ENCODE results near the gene ALKBH3. TPM values are rescaled to one million over a fixed set of nuclear protein-coding genes. Genes with fewer than 3 reads are reported as not detected.

Gene ALKBH3
- polyA plus RNA-seq, 10 donors: 19.0 to 24.7 (median 21.8) TPM

DNA sequence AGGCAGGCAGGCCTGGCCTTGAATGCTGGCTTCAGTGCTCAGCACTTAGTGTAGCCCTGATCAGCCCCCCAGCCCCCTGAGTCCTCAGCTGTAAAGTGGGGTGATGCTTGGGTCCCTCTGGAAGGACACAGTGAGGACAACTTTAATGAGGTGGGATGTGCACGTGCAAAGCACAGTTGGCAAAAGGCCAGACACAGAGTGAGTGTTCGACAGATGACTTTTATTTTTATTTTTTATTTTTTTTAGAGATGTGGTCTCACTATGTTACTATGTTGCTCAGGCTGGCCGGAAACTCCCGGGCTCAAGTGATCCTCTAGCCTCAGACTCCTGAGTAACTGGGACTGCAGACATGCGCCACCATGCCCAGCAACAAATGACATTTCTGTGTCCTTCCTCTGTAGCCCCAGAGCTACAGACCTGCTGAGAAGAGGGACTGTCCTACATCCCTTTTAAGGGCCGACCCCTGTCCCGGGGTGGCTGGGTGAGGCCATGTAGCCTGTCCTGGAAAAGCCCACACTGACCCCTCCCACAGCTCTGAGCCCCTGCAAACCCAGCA lies 54.9 kb downstream of the ALKBH3 start:
- peak in 1 of 3 donors; percentile 37 for DNase-seq

DNA sequence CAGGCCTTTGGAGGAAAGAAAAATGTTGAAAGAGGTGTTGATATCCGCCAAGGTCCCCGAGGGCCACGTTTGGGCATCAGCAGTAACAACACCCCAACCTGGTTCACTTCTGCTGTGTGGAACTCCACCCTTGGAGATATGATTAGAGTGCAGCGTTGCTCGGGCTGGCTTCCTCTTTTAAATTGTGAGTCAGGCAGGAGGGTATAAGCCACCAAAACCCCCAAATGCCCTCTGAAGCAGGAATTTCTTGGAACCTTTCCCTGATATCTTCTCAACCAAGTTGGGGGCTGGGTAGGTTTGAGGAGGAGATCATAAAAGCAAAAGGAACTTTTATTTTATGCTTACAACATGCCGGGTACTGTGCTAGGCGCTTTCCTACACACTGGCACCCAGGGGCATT lies 55.4 kb downstream of the ALKBH3 start:
- no peak for DNase-seq

DNA sequence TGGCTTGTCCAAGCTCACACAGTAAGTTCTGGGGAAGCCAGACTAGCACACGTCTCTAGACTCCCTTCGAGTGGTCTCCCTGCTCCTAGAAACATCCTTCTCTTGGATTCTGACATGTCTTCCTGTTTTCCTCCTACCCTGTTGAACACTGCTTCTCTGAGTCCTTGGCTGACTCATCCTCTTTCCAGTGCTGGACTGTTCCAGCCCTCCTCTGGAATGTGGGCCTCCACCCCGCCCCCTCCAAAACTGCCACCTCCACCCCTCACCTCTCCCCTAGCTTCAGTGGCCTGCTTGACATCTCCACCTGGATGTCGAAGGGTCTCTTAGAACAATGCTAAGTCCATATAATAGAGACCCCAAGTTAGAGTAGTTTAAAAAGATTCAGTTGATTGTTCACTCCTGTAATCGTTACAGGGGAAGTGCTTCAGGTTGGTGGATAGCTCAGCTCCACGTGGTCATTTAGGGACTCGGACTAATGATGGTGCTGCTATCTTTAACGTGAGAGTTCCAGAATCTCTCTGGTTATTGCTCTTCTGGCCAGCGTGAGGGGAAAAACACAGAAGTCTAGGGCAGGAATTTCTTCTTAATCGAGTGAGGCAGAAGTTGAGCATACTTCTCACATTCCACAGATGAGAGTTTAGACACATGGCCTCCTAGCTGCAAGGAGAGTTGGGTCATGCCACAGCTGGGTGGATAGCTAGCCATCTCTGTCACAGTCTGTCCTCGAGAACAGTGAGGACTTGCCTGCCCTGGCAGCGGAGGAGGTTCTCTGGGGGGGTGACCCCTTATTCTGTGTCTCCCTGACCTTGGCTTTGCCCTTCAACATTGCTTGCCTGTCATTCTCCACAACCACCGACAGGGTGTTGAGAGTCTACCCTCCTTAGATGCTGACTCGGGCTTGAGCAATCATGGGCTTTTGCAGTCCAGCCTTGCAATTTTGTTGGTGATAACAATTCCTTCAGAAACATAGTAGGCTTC lies 57.1 kb downstream of the ALKBH3 start:
- no peak for DNase-seq

DNA sequence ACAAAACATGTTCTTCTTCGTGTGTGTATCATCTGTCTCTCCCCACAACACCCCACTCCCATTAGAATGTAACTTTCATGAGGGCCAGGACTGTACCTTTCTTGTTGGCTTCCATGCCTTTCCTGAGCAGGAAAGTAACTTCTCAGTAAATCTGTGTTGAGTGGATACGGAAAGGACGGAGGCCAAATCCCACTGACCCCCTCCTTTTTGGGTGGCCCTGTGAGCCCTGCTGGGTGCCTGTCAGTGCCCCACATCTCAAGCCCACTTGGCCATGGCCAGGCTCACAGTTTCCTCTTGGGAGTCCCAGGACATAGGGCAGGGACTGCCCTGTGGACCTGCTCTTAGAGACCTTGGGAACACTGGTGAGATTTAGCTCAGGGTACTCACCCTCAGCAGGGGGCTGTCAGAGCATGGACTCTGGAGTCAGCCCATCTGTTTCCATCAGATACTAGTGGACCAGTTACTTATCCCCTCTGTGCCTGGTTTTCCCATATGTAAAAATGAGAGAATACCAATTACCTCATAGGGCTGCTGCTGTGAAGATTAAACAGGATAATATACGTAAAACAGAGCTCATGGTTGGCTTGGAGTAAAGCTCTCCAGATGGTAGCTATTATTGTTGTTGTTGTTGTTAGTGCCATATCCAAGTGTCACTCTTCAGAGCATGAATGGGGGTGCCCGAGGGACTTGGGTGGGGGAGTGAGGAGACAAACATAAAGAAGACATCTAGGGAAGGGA lies 60.8 kb downstream of the ALKBH3 start:
- DNase-seq: no peak

DNA sequence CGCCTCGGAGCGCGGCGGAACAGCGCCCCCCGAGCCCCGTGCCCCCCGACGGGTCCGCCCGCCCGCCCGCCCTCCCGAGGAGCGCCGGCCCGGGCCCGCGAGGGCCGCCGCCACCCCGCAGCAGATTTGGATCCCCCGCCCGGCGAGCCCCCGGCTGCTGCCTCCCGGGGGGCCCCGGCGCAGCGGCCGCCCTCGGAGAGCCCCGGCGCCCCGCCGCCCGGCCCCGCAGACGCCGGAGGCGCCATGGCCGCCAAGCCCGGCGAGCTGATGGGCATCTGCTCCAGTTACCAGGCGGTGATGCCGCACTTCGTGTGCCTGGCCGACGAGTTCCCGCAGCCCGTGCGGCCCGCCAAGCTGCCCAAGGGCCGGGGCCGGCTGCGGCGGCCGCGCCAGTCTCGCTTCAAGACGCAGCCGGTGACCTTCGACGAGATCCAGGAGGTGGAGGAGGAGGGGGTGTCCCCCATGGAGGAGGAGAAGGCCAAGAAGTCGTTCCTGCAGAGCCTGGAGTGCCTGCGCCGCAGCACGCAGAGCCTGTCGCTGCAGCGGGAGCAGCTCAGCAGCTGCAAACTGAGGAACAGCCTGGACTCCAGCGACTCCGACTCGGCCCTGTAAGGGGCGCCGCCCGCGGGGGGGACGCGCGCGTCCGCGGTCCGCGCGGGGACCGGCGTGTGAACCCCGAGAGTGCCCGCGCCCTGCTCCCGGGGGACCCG lies 62.2 kb downstream of the ALKBH3 start:
- DNase-seq: peak in 2 of 3 donors; percentile 64 to 91

DNA sequence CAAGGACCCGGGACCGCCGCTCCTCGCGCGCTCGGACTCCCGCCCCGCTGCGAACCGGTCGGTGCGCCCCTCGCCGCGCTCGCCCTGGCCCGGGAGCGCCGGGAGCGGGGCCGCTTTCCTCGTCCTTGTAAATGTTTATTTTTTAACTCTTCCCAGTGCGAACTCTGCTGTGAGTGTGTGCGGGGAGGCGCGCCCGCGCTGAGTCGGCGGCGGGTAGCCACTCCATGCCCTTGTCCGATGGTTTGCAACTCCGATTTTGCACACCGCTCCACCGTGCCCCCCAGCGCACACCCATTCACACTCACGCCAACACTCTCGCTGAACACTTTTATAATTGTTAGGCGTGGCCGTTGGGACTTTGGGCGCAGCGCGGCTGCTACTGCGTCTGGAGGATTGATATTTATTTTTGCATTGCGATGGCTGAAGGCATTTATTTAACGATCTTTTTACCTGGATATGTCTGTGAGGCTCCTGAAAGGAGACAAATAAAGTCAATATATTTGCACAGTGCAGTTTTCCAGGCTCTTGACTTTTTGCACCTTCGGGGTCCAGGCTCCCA lies 62.8 kb downstream of the ALKBH3 start:
- peak in 1 of 3 donors; percentile 67 for DNase-seq

DNA sequence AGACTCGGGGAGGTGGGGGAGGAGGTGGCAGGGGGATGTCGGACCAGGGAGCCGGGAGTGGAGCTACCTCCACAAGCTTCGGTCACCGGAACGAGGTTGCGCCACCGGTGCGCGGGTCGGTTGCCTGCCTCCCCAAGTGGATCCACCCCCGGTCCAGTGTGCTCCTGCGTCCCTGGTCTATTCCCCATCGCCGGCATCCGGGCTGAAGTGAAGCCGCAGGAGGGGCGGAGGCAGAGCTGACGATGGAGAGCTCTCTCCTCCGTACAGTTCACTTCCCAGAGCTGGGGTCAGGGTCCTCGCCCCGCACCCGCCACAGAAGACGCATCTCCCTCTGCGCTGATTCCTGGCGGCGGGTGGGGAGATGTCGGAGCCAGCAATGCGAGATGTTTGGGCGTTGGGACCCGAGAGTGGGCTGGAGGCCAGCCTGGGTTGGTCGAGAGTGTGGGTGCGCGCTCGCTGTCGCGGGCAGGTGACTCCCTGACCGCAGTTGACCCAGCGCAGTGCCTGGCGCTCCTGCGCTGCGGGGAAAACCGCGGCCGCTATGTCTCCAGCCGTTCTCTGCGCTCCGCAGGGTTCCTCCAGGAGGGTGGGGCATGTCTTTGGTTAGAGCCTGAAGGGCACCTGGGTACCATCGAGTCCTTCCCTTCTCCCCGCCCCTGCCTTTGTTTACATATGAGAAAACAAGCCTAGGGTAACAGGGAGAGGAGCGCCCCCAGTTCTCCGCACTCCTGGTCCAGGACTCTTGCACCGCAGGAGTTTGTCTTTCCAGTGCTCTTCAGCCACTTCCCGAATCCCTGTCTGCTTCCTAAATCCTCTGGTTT lies 63.5 kb downstream of the ALKBH3 start:
- peak in 1 of 3 donors; percentile 49 for DNase-seq

DNA sequence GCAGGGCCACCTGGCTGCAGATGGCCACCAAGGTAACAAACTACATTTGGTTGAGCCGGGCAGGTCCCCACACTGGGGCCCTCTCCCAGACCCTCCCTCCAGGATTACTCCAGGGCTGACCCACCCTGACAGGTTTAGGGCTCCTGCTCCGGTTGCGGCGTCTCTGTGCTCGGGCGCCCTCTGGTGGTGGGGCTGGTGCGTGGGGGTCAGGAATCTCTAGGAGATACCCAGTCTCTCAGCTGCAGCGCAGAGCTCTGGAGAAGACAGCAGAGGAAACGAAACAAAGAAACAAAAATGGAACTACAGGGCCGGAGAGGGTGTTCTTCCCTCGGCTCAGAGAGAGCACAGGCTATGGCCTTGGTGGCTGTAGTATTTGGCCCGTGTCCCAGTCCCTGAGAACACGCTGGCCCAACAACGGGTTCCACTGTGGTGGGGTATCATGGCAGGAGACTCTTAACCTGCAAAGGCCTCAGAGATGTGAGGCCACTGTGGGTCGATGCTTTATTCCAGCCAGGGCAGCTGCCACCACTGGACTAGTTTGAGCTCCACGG lies 64.2 kb downstream of the ALKBH3 start:
- DNase-seq: peak in 1 of 3 donors; percentile 51

DNA sequence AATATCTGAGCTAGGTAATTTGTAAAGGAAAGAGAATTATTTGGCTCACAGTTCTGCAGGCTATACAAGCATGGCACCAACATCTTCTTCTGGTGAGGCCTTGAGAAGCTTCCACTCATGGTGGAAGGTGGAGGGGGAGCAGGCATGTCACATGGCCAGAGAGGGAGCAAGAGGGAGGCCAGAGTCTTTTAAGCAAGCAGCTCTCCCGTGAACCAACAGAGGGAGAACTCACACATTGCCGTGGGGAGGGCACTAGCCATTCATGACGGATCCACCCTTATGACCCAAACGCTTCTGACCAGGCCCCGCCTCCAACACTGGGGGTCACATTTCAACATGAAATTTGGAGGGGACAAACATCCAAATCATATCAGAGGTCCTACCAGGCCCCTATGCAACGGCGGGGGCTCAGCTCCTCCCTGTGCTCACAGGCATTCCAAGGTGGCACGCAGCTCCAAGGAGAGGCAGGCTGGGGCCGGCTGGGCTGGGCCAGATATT lies 66.4 kb downstream of the ALKBH3 start:
- DNase-seq: peak in 1 of 3 donors; percentile 43

DNA sequence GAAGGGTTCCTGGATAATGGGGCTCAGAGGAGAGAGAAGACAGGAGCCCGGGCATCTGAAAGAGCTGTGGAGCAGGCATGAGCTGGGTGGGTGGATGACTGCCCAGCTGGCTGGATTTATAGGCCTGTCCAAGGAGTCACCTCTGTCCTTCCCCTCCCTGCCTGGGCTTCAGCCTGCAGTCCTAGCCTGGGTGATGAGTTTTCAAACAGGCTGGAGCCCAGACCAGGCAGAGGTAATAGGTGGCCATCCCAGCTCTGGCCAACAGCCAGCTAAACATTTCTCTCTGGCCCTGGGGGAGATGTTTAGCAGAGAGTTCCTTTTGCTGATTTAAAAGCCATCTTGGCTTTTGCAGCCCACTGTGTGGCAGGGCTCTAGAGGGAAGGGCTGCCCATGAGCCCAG lies 67.2 kb downstream of the ALKBH3 start:
- peak in 1 of 3 donors; percentile 27 for DNase-seq

DNA sequence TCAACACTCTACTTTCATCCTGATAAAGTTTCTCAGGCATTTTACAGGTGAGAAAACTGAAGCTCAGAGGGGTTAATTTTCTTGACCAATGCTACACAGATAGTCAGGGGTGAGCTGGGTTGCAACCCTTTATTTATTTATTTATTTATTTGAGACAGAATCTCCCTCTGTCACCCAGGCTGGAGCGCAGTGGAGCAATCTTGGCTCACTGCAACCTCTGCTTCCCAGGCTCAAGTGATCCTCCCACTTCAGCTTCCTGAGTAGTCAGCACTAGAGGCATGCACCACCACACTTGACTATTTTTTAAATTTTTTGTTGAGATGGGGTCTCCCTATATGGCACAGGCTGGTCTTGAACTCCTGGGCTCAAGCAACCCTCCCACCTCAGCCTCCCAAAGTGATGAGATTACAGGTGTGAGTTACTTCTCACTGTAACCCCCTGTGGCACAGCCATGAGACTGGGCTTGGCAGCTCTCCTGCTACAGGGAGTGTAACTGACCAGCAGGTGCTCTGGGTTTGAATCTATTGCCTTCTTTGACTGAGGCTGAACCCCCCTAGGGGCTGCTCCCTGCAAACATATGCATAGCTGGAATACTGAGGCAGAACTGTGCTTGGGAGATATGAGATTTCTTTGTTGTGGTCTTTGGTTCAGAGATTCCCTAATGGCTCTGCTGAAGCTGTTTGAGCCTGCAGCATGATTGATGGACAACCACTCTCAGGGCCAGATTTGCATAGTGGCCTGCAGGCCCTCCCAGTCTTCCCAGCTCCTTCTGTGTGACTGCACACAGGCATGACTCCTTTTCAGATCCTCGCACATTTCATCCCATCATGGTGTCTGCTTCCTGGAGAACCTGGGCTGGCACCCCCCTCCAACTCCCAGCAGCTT lies 68.0 kb downstream of the ALKBH3 start:
- DNase-seq: no peak

DNA sequence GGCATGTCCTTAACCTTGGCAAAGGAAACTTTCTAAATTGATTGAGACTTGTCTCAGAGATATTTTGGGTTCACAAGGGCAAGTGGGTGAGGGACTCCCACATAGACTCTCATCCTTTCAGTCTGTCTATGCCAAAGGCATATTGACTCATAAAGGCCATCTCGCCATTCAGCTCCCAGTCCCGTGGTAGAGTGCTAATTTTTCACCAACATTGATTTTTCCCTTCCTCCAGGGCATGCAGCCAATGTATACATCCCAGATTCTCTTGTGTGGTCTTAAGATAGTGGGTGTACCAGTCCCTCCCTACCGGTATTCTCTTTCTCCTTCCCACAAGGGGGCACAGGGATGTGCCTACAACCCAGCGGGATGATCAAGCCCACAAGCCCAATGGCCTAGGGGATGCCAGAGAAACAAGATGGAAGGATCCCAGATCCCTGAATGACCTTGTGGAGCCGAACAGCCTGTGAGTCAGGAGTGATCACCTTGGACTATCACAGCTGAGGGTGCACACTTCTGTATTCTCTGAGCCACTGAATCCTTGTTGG lies 69.8 kb downstream of the ALKBH3 start:
- no peak for DNase-seq

DNA sequence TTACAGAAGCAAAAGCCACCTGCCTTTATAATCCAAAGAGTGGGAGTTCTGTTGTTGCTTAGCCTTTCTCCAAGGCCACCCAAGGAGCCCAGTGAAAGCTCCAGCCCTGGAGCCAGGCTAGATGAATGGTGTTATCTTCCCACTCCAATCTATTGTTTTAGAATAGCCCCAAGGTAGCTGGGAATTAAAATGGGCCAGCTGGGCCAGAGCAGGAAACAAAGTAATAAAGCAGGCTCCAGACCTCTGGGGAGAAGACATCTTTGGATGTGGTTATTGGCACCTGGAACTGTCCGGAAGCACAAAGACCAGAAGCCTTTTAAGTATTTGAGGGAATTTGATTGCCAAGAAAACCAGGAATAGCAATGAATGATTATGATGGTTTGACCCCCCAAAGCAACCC lies 70.6 kb downstream of the ALKBH3 start:
- DNase-seq: peak in 2 of 3 donors; percentile 78 to 88

DNA sequence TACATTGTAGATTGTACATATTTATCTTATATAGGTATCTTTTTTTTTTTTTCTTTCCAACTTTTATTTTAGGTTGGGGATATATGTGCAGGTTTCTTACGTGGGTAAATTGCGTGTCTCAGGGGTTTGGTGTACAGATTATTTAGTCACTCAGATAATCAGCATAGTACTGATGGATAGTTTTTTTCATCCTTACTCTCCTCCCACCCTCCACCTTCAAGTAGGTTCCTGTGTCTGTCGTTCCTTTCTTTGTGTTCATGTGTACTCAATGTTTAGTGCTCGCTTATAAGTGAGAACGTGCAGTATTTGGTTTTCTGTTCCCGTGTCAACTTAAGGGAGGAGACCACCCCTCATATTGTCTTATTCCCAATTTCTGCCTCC lies 71.4 kb downstream of the ALKBH3 start:
- DNase-seq: no peak

DNA sequence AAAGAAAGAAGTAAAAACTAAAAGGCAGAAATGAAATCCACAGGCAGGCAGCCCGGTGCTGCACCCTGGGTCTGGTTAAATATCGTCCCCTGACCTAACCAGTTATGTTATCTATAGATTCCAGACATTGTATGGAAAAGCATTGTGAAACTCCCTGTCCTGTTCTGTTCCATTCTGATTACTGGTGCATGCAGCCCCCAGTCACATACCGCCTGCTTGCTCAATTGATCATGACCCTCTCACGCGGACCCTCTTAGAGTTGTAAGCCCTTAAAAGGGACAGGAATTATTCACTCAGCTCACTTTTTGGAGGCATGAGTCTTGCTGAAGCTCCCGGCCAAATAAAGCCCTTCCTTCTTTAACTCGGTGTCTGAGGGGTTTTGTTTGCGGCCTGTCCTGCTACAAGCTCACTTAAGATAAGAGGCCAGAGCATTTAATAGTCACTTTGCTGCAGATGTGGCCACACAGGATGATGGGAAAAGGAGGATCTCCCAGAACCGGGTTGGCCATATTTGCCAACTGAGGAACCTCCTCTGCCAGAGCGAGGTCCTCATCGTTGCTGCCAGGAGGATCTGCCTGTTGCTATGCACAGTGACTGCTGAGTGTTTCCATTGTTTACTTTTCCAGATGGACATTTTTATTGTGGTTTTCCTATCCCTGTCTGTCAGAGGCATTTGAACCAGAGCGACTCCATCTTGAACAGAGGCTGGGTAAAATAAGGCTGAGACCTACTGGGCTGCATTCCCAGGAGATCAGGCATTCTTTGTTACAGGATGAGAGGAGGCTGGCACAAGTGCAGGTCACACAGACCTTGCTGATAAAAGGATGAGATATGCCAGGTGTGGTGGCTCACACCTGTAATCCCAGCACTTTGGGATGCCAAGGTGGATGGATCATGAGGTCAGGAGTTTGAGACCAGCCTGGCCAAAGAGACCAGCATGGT lies 72.0 kb downstream of the ALKBH3 start:
- DNase-seq: no peak

DNA sequence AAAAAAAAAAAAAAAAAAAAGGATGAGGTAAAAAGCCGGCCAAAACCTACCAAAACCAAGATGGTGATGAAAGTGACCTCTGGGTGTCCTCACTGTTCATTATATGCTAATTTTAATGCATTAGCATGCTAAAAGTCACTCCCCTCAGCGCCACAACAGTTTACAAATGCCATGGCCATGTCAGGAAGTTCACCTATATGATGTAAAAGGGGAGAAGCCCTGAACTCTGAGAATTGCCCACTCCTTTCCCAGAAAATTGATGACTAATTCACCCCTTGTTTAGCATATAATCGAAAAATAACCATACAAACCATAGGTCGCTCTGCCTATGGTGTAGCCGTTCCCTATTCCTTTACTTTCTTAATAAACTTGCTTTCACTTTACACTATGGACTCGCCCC lies 72.9 kb downstream of the ALKBH3 start:
- DNase-seq: no peak

DNA sequence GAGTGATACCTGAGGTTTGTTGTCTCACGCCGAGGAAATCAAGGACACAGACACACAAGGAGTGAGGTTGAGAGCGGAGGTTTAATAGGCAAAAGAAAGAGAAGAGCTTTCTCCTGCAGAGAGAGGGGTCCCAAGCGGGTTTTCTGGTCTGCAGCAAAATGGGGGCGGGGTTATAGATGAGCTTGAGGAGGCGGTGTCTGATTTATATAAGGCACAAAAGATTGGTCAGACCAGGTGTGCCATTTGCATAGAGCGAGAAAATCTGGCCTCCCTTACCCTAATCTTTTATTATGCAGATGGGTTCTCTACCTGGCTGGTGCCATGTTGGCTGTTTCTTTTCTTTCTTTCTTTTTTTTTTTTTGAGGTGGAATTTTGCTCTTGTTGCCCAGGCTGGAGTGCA lies 73.6 kb downstream of the ALKBH3 start:
- DNase-seq: no peak

Data from muscle of back (tissue), 11 donors.